Central memory CD8-positive, alpha-beta T cell (primary cell): ENCODE data around the gene TOM1L1.

Source experiments
- ATAC-seq: fragments of 150-1000 bp; cut with Tn5 transposase; replicated peaks from 2 replicates; pipeline ENCODE4 v1.10.0; 2022; ENCODE audit warnings: mild to moderate bottlenecking, moderate FRiP score, moderate number of reproducible peaks; ENCODE audit not compliant: poor library complexity, severe bottlenecking; ENCODE audit errors: extremely low read depth
- DNase-seq, 2 donors: peaks; one replicate each; pipeline ENCODE4 v3.0.0; 2021; ENCODE audit warnings: low spot score in 2 of 2
- H3K27ac Mint-ChIP-seq: one replicate; pipeline ENCODE4 v1.8.0; 2022; ENCODE audit warnings: low read depth, mild to moderate bottlenecking, moderate library complexity, mixed read lengths
- H3K27me3 Mint-ChIP-seq: one replicate; pipeline ENCODE4 v1.8.0; 2022; ENCODE audit warnings: mixed read lengths
- H3K36me3 Mint-ChIP-seq: one replicate; pipeline ENCODE4 v1.8.0; 2022; ENCODE audit warnings: mild to moderate bottlenecking, moderate library complexity, mixed read lengths; ENCODE audit not compliant: insufficient read depth
- H3K4me1 Mint-ChIP-seq: one replicate; pipeline ENCODE4 v1.8.0; 2022; ENCODE audit warnings: mixed read lengths
- H3K4me3 Mint-ChIP-seq: one replicate; pipeline ENCODE4 v1.8.0; 2022; ENCODE audit warnings: mild to moderate bottlenecking, moderate library complexity, mixed read lengths
- H3K9me3 Mint-ChIP-seq: one replicate; pipeline ENCODE4 v1.8.0; 2022; ENCODE audit warnings: mixed read lengths

Gene TOM1L1

GRCh38 chr17:54881255-54881972 lies 19.2 kb upstream of the TOM1L1 start:
- ATAC-seq (no peak), DNase-seq (no peak)
- H3K27ac Mint-ChIP-seq: no peak overlapping the region
- H3K4me3 Mint-ChIP-seq: no peak overlapping the region
- H3K27me3 Mint-ChIP-seq: peaks cover 26% of the 10 kb centered on the region
- peaks cover 4% of the 10 kb centered on the region for H3K9me3 Mint-ChIP-seq
- no peaks in the 10 kb centered on the region for H3K36me3 Mint-ChIP-seq
- no peaks in the 10 kb centered on the region for H3K4me1 Mint-ChIP-seq

GRCh38 chr17:54882371-54882770 lies 18.3 kb upstream of the TOM1L1 start:
- Mint-ChIP-seq H3K27me3 (peaks cover 16% of the 10 kb centered on the region), H3K27ac (no peak overlapping the region), H3K4me3 (no peak overlapping the region), H3K4me1 (no peaks in the 10 kb centered on the region), H3K9me3 (peaks cover 4% of the 10 kb centered on the region), H3K36me3 (no peaks in the 10 kb centered on the region)
- no peak for ATAC-seq
- DNase-seq: no peak

GRCh38 chr17:54882950-54883349 lies 17.7 kb upstream of the TOM1L1 start:
- Mint-ChIP-seq H3K27me3 (peaks cover 14% of the 10 kb centered on the region), H3K4me3 (no peak overlapping the region), H3K4me1 (no peaks in the 10 kb centered on the region), H3K9me3 (peaks cover 4% of the 10 kb centered on the region), H3K27ac (no peak overlapping the region), H3K36me3 (no peaks in the 10 kb centered on the region)
- DNase-seq: no peak
- ATAC-seq: no peak

GRCh38 chr17:54883939-54884338 lies 16.7 kb upstream of the TOM1L1 start:
- ATAC-seq: no peak
- Mint-ChIP-seq H3K27me3 (peaks cover 6% of the 10 kb centered on the region), H3K9me3 (peaks cover under 1% of the 10 kb centered on the region), H3K36me3 (no peaks in the 10 kb centered on the region), H3K27ac (no peak overlapping the region), H3K4me3 (no peak overlapping the region), H3K4me1 (no peaks in the 10 kb centered on the region)
- no peak for DNase-seq

- H3K27me3 Mint-ChIP-seq: no peaks in the 10 kb centered on the region
- no peak overlapping the region for H3K4me3 Mint-ChIP-seq
- H3K4me1 Mint-ChIP-seq: no peaks in the 10 kb centered on the region
- H3K27ac Mint-ChIP-seq: no peak overlapping the region
- no peak for ATAC-seq
- H3K9me3 Mint-ChIP-seq: no peaks in the 10 kb centered on the region
- H3K36me3 Mint-ChIP-seq: no peaks in the 10 kb centered on the region
- DNase-seq: no peak
Observed at GRCh38 chr17:54887787-54888186, 12.9 kb upstream of the TOM1L1 start.

- Mint-ChIP-seq H3K4me3 (no peak overlapping the region), H3K4me1 (no peaks in the 10 kb centered on the region), H3K9me3 (no peaks in the 10 kb centered on the region), H3K36me3 (no peaks in the 10 kb centered on the region), H3K27ac (no peak overlapping the region), H3K27me3 (no peaks in the 10 kb centered on the region)
- no peak for DNase-seq
- ATAC-seq: no peak
Observed at GRCh38 chr17:54888254-54888653, 12.4 kb upstream of the TOM1L1 start.

GRCh38 chr17:54888981-54889380 lies 11.7 kb upstream of the TOM1L1 start:
- DNase-seq (no peak), ATAC-seq (no peak)
- H3K4me3 Mint-ChIP-seq: no peak overlapping the region
- H3K9me3 Mint-ChIP-seq: no peaks in the 10 kb centered on the region
- H3K27ac Mint-ChIP-seq: no peak overlapping the region
- no peaks in the 10 kb centered on the region for H3K36me3 Mint-ChIP-seq
- H3K27me3 Mint-ChIP-seq: no peaks in the 10 kb centered on the region
- H3K4me1 Mint-ChIP-seq: no peaks in the 10 kb centered on the region

- no peak overlapping the region for H3K27ac Mint-ChIP-seq
- ATAC-seq (no peak), DNase-seq (no peak)
- H3K9me3 Mint-ChIP-seq: no peaks in the 10 kb centered on the region
- peaks cover 11% of the 10 kb centered on the region for H3K27me3 Mint-ChIP-seq
- H3K4me3 Mint-ChIP-seq: no peak overlapping the region
- no peaks in the 10 kb centered on the region for H3K4me1 Mint-ChIP-seq
- no peaks in the 10 kb centered on the region for H3K36me3 Mint-ChIP-seq
Observed at GRCh38 chr17:54891176-54891821, 9.4 kb upstream of the TOM1L1 start.

GRCh38 chr17:54892360-54892759 lies 8.3 kb upstream of the TOM1L1 start:
- Mint-ChIP-seq H3K27me3 (peaks cover 21% of the 10 kb centered on the region), H3K9me3 (no peaks in the 10 kb centered on the region), H3K4me1 (no peaks in the 10 kb centered on the region), H3K4me3 (no peak overlapping the region), H3K27ac (no peak overlapping the region), H3K36me3 (no peaks in the 10 kb centered on the region)
- ATAC-seq (no peak), DNase-seq (no peak)

- ATAC-seq (no peak), DNase-seq (no peak)
- H3K4me1 Mint-ChIP-seq: no peaks in the 10 kb centered on the region
- no peak overlapping the region for H3K4me3 Mint-ChIP-seq
- H3K9me3 Mint-ChIP-seq: no peaks in the 10 kb centered on the region
- peaks cover 51% of the 10 kb centered on the region for H3K27me3 Mint-ChIP-seq
- no peaks in the 10 kb centered on the region for H3K36me3 Mint-ChIP-seq
- no peak overlapping the region for H3K27ac Mint-ChIP-seq
Observed at GRCh38 chr17:54898576-54898975, 2.1 kb upstream of the TOM1L1 start.

GRCh38 chr17:54899201-54899600 lies 1.5 kb upstream of the TOM1L1 start:
- ATAC-seq (no peak), DNase-seq (no peak)
- Mint-ChIP-seq H3K36me3 (no peaks in the 10 kb centered on the region), H3K9me3 (no peaks in the 10 kb centered on the region), H3K4me3 (no peak overlapping the region), H3K27ac (no peak overlapping the region), H3K4me1 (no peaks in the 10 kb centered on the region), H3K27me3 (peaks cover 51% of the 10 kb centered on the region)

GRCh38 chr17:54899721-54900456 lies 763 bp upstream of the TOM1L1 start:
- ATAC-seq: no peak
- Mint-ChIP-seq H3K4me1 (no peaks in the 10 kb centered on the region), H3K36me3 (no peaks in the 10 kb centered on the region), H3K4me3 (no peak overlapping the region), H3K9me3 (no peaks in the 10 kb centered on the region), H3K27ac (no peak overlapping the region), H3K27me3 (peaks cover 51% of the 10 kb centered on the region)
- no peak for DNase-seq
